BLaER1 treated with 17β-estradiol and CSF1 and Interleukin-3, amounts not matched to agents 10 nM and 100 nM (cell line): ENCODE measurements around the gene LARGE2.

Experiments used
- H3K27ac ChIP-seq, 11 experiments: shearing (Covaris generic); formaldehyde crosslinking; 2 replicates each; pipeline ENCODE4 v1.8.1; 2022
- H3K27me3 ChIP-seq, 11 experiments: shearing (Covaris generic); formaldehyde crosslinking; 2 replicates each; pipeline ENCODE4 v1.8.1; 2022
- H3K36me3 ChIP-seq, 11 experiments: shearing (Covaris generic); formaldehyde crosslinking; 2 replicates each; pipeline ENCODE4 v1.8.1; 2022
- H3K4me1 ChIP-seq, 10 experiments: shearing (Covaris generic); formaldehyde crosslinking; 2 replicates each; pipeline ENCODE4 v1.8.1; 2022
- H3K4me2 ChIP-seq, 11 experiments: shearing (Covaris generic); formaldehyde crosslinking; 2 replicates each; pipeline ENCODE4 v1.8.1; 2022
- H3K4me3 ChIP-seq, 10 experiments: shearing (Covaris generic); formaldehyde crosslinking; 2 replicates each; pipeline ENCODE4 v1.8.1; 2022
- H3K9ac ChIP-seq, 11 experiments: shearing (Covaris generic); formaldehyde crosslinking; 2 replicates each; pipeline ENCODE4 v1.8.1; 2022
- H3K9me3 ChIP-seq, 11 experiments: shearing (Covaris generic); formaldehyde crosslinking; replicated peaks in 1 of 11; 2 replicates each; pipeline ENCODE4 v1.8.1; 2022
- H4K20me1 ChIP-seq, 11 experiments: shearing (Covaris generic); formaldehyde crosslinking; 2 replicates each; pipeline ENCODE4 v1.8.1; 2022
- Cebpa-rat ChIP-seq, 11 experiments: shearing (Covaris generic); IDR thresholded peaks; 2 replicates each; pipeline ENCODE4 v1.8.1; 2022

The LARGE2 gene

GRCh38 chr11:45941285-45941684, 18.8 kb downstream of the LARGE2 start:
- no peak overlapping the region for H3K4me3 ChIP-seq
- H4K20me1 ChIP-seq: peaks cover 0 to 66% (median 0%) of the 10 kb centered on the region in 11 experiments; a peak in 4 of 22 replicates
- H3K27ac ChIP-seq: no peak overlapping the region
- TF ChIP-seq Cebpa-rat (IDR thresholded peaks at IDR 0.05): no peak
- peaks cover 33 to 81% (median 59%) of the 10 kb centered on the region in 11 experiments for H3K36me3 ChIP-seq
- H3K27me3 ChIP-seq: no peaks in the 10 kb centered on the region
- H3K4me2 ChIP-seq: no peak overlapping the region
- no peak overlapping the region for H3K9ac ChIP-seq
- H3K4me1 ChIP-seq: peaks cover 5 to 20% (median 17%) of the 10 kb centered on the region in 10 experiments
- no peaks in the 10 kb centered on the region for H3K9me3 ChIP-seq

DNA sequence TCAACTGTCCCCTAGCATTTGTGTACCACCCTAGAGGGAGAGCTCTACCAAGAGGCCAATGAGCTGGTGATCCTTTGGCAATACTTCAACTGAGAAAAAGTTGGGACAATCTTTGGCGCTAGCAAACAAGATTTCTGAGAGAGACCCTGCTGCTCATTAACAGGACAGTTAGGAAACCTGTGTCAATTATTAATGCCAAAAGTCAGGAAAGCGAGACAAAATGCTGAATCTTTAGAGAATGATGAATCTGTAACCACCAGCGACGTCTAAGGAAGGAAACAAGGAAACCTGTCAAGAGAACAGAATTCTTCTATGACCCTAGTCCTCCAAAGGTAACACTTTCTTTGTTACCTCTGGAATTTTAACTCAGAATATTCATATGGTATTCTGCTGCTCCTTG, 19.9 kb downstream of the LARGE2 start:
- TF ChIP-seq Cebpa-rat (IDR thresholded peaks at IDR 0.05): no peak
- peaks cover 0 to 20% (median 17%) of the 10 kb centered on the region in 10 experiments; a peak in 17 of 20 replicates for H3K4me1 ChIP-seq
- peaks cover 0 to 62% (median 0%) of the 10 kb centered on the region in 11 experiments; a peak in 4 of 22 replicates for H4K20me1 ChIP-seq
- H3K4me3 ChIP-seq: no peak overlapping the region
- H3K27me3 ChIP-seq: no peaks in the 10 kb centered on the region
- H3K36me3 ChIP-seq: peaks cover 43 to 81% (median 64%) of the 10 kb centered on the region in 11 experiments
- H3K4me2 ChIP-seq: no peak overlapping the region
- no peaks in the 10 kb centered on the region for H3K9me3 ChIP-seq
- no peak overlapping the region for H3K27ac ChIP-seq
- H3K9ac ChIP-seq: no peak overlapping the region

GRCh38 chr11:45945397-45945999, 23.0 kb downstream of the LARGE2 start:
- Histone ChIP-seq H3K36me3 (peaks cover 66 to 100% (median 87%) of the 10 kb centered on the region in 11 experiments), H3K4me1 (no peaks in the 10 kb centered on the region), H4K20me1 (peaks cover 0 to 47% (median 0%) of the 10 kb centered on the region in 11 experiments; a peak in 4 of 22 replicates), H3K4me3 (no peak overlapping the region), H3K27me3 (no peaks in the 10 kb centered on the region), H3K4me2 (no peak overlapping the region), H3K9ac (no peak overlapping the region), H3K27ac (no peak overlapping the region), H3K9me3 (no peaks in the 10 kb centered on the region)
- TF ChIP-seq Cebpa-rat (IDR thresholded peaks at IDR 0.05): no peak

DNA sequence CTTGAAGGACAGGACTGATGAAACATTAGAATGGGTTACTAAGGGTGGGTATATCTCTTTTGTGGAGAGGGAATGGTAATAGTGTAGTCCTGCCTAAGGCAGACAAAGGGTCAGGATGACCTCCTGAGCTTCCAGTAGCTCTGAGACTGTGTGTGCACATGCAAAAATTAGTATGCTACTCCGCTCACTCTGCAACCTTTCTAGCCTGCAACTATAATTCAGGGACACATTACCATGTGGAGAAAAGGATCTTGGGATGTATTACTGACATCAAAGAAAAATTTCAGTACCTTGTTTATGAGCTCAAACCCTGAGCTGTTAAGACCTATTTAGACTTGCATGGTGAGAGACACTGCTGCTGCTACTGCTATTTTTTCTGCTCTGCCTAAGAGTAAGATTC, 25.4 kb downstream of the LARGE2 start:
- Histone ChIP-seq H3K9me3 (no peaks in the 10 kb centered on the region), H3K4me3 (no peak overlapping the region), H3K4me1 (no peaks in the 10 kb centered on the region), H3K27me3 (no peaks in the 10 kb centered on the region), H3K4me2 (no peak overlapping the region), H3K9ac (no peak overlapping the region), H3K36me3 (peaks cover 78 to 100% (median 94%) of the 10 kb centered on the region in 11 experiments), H4K20me1 (peaks cover 0 to 36% (median 0%) of the 10 kb centered on the region in 11 experiments; a peak in 4 of 22 replicates), H3K27ac (no peak overlapping the region)
- no peak for TF ChIP-seq Cebpa-rat (IDR thresholded peaks at IDR 0.05)

DNA sequence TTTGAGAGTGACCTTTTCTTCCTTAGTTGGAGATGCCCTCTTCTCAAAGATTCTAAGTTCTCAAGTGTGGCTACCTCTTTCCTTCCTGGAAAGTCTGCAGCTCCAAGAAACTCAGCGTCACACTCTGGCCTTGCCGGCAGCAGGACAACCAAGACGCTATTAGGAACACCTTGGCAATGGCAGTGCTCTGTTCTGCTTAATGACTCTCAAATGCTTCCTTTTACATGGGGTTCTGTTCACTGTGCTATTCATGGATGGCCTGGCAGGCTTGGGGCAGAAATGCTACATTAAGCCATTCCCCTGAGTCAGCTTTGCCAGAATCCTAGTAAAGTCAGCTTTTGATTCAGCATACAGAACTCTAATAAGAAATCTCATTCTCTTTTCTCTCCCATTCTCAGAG, 25.9 kb downstream of the LARGE2 start:
- Histone ChIP-seq H3K9ac (no peak overlapping the region), H3K36me3 (peaks cover 78 to 100% (median 94%) of the 10 kb centered on the region in 11 experiments), H3K27ac (no peak overlapping the region), H4K20me1 (peaks cover 0 to 31% (median 0%) of the 10 kb centered on the region in 11 experiments; a peak in 4 of 22 replicates), H3K4me1 (no peaks in the 10 kb centered on the region), H3K4me2 (no peak overlapping the region), H3K27me3 (no peaks in the 10 kb centered on the region), H3K9me3 (no peaks in the 10 kb centered on the region), H3K4me3 (no peak overlapping the region)
- TF ChIP-seq Cebpa-rat (IDR thresholded peaks at IDR 0.05): no peak

GRCh38 chr11:45949992-45950407, 27.5 kb downstream of the LARGE2 start:
- no peak for TF ChIP-seq Cebpa-rat (IDR thresholded peaks at IDR 0.05)
- Histone ChIP-seq H3K4me1 (no peaks in the 10 kb centered on the region), H3K4me2 (no peak overlapping the region), H3K27me3 (no peaks in the 10 kb centered on the region), H3K36me3 (peaks cover 68 to 100% (median 89%) of the 10 kb centered on the region in 11 experiments), H3K9me3 (no peaks in the 10 kb centered on the region), H3K4me3 (no peak overlapping the region), H3K27ac (no peak overlapping the region), H3K9ac (no peak overlapping the region), H4K20me1 (peaks cover 0 to 17% (median 0%) of the 10 kb centered on the region in 11 experiments; a peak in 3 of 22 replicates)

DNA sequence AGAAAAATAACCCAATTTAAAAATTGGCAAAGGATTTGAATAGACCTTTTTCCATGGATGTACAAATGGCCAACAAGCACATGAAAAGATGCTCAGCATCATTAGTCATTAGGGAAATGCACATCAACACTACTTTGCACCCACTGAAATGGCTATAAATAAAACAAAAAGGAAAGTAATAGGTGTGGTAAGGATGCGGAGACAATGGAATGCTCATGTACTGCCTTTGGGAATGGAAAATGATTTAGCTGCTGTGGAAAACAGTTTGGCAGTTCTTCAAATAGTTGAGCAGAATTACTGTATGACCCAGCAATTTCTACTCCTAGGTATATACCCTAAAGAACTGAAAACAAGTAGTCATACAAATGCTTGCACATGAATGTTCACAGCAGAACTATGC, 37.4 kb downstream of the LARGE2 start:
- Histone ChIP-seq H3K27ac (no peak overlapping the region), H3K27me3 (no peaks in the 10 kb centered on the region), H3K9ac (no peak overlapping the region), H3K4me3 (no peak overlapping the region), H3K4me2 (no peak overlapping the region), H3K36me3 (peaks cover 46 to 91% (median 68%) of the 10 kb centered on the region in 11 experiments), H3K9me3 (peaks cover 0 to 10% (median 6%) of the 10 kb centered on the region in 11 experiments; a peak in 9 of 22 replicates), H4K20me1 (peaks cover 0 to 32% (median 0%) of the 10 kb centered on the region in 11 experiments; a peak in 3 of 22 replicates), H3K4me1 (no peaks in the 10 kb centered on the region; a peak in 1 of 20 replicates)
- TF ChIP-seq Cebpa-rat (IDR thresholded peaks at IDR 0.05): no peak

- TF ChIP-seq Cebpa-rat (IDR thresholded peaks at IDR 0.05): no peak
- no peaks in the 10 kb centered on the region; a peak in 1 of 20 replicates for H3K4me1 ChIP-seq
- H4K20me1 ChIP-seq: peaks cover 0 to 38% (median 0%) of the 10 kb centered on the region in 11 experiments; a peak in 5 of 22 replicates
- no peaks in the 10 kb centered on the region for H3K27me3 ChIP-seq
- H3K9ac ChIP-seq: no peak overlapping the region
- H3K4me3 ChIP-seq: no peak overlapping the region
- no peak overlapping the region for H3K27ac ChIP-seq
- no peak overlapping the region for H3K4me2 ChIP-seq
- peaks cover 0 to 10% (median 6%) of the 10 kb centered on the region in 11 experiments; a peak in 9 of 22 replicates for H3K9me3 ChIP-seq
- H3K36me3 ChIP-seq: peaks cover 45 to 91% (median 71%) of the 10 kb centered on the region in 11 experiments
Measured at GRCh38 chr11:45960387-45961095, 38.1 kb downstream of the LARGE2 start.

DNA sequence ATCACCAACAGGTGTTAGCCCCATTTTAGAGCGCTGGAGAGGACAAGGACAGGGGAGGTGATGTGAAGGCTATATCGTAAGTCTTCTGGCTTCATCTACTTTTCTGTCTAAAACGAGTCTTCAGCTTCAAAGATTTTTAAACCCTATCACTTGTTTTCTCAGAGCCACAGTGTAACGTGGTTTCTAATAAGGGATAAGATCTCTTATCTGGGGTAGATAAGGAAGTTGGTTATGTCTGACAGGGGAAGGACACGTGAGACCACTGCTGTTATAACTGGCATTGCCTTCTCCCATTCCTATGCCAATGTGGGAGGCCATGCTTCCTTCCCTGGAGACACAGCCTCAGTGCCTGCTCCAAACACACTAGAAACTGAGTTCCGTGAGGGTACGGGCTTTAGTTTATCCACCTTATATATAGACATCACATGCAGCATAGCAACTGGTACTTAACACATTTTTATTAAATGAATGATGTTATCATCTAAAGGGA, 39.3 kb downstream of the LARGE2 start:
- TF ChIP-seq Cebpa-rat (IDR thresholded peaks at IDR 0.05): no peak
- no peaks in the 10 kb centered on the region; a peak in 1 of 20 replicates for H3K4me1 ChIP-seq
- peaks cover 0 to 10% (median 6%) of the 10 kb centered on the region in 11 experiments; a peak in 9 of 22 replicates for H3K9me3 ChIP-seq
- peaks cover 44 to 91% (median 70%) of the 10 kb centered on the region in 11 experiments for H3K36me3 ChIP-seq
- H3K4me3 ChIP-seq: no peak overlapping the region
- no peaks in the 10 kb centered on the region for H3K27me3 ChIP-seq
- H3K4me2 ChIP-seq: no peak overlapping the region
- peaks cover 0 to 36% (median 0%) of the 10 kb centered on the region in 11 experiments; a peak in 6 of 22 replicates for H4K20me1 ChIP-seq
- H3K27ac ChIP-seq: no peak overlapping the region
- H3K9ac ChIP-seq: no peak overlapping the region
